LNCaP clone FGC (cell line): Measurements from ENCODE around the gene KLHL22.

ENCODE experiments used
- DNase-seq: peaks from one replicate; pipeline ENCODE4 v3.0.0-alpha.2; 2011; ENCODE audit warnings: low read depth
- H3K4me3 ChIP-seq: 2 replicates; pipeline ENCODE4 v1.5.1; 2011; ENCODE audit warnings: mild to moderate bottlenecking, low read depth, low read length, control low read depth
- TF ChIP-seq, protein P1 (sequence below): IDR thresholded peaks from 2 replicates; pipeline ENCODE4 v1.5.1; 2012; ENCODE audit warnings: mild to moderate bottlenecking; ENCODE audit not compliant: control insufficient read depth, insufficient read depth; ENCODE audit errors: extremely low read depth

KLHL22 gene

DNA sequence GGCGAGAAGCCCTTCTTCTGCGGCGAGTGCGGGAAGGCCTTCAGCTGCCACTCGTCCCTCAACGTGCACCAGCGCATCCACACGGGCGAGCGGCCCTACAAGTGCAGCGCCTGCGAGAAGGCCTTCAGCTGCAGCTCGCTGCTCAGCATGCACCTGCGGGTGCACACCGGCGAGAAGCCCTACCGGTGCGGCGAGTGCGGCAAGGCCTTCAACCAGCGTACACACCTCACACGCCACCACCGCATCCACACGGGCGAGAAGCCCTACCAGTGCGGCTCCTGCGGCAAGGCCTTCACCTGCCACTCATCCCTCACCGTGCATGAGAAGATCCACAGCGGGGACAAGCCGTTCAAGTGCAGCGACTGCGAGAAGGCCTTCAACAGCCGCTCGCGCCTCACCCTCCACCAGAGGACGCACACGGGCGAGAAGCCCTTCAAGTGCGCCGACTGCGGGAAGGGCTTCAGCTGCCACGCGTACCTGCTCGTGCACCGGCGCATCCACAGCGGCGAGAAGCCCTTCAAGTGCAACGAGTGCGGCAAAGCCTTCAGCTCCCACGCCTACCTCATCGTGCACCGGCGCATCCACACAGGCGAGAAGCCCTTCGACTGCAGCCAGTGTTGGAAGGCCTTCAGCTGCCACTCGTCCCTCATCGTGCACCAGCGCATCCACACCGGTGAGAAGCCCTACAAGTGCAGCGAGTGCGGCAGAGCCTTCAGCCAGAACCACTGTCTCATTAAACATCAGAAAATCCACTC lies 89.5 kb downstream of the KLHL22 start:
- H3K4me3 ChIP-seq, result no peak overlapping the region
- no peak for DNase-seq
- TF ChIP-seq, protein P1, sequence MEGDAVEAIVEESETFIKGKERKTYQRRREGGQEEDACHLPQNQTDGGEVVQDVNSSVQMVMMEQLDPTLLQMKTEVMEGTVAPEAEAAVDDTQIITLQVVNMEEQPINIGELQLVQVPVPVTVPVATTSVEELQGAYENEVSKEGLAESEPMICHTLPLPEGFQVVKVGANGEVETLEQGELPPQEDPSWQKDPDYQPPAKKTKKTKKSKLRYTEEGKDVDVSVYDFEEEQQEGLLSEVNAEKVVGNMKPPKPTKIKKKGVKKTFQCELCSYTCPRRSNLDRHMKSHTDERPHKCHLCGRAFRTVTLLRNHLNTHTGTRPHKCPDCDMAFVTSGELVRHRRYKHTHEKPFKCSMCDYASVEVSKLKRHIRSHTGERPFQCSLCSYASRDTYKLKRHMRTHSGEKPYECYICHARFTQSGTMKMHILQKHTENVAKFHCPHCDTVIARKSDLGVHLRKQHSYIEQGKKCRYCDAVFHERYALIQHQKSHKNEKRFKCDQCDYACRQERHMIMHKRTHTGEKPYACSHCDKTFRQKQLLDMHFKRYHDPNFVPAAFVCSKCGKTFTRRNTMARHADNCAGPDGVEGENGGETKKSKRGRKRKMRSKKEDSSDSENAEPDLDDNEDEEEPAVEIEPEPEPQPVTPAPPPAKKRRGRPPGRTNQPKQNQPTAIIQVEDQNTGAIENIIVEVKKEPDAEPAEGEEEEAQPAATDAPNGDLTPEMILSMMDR, result no peak

DNA sequence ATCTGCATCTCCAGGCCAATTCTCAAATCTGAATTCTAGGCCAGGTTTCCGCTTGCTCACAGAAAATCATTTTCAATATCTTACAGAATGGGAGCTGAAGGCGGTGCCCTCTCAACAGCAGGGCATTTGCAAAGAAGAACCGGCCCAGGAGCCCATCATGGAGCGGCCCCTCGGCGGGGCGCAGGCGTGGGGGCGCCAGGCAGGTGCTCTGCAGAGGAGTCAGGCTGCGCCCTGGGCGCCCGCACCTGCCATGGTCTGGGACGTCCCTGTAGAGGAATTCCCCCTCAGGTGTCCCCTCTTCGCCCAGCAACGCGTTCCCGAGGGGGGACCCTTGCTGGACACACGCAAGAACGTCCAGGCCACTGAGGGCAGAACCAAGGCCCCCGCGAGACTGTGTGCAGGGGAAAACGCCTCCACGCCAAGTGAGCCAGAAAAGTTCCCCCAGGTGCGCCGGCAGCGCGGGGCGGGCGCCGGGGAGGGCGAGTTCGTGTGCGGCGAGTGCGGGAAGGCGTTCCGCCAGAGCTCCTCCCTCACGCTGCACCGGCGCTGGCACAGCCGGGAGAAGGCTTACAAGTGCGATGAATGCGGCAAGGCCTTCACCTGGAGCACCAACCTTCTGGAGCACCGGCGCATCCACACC lies 90.2 kb downstream of the KLHL22 start:
- H3K4me3 ChIP-seq, result no peak overlapping the region
- DNase-seq, result no peak
- TF ChIP-seq, protein P1, result no peak

DNA sequence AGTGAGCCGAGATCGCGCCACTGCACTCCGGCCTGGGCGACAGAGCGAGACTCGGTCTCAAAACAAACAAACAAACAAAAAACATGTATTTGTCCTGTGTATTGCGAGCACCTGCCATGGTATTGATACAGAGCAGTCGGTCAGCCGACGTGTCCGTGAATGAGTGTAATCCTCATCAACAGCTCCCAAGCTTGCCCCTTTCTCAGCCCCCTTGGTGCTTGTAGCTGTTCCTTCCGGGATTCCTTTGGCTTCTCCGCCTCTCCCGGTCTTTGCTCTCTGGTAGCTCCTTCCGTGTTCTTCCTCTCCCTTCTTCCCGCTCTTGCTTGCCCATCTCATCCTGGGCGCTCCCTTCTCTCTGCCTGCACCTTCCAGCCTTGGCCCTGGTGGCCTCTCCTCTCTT lies 90.7 kb downstream of the KLHL22 start:
- no peak overlapping the region for H3K4me3 ChIP-seq
- TF ChIP-seq, protein P1, result no peak
- no peak for DNase-seq

DNA sequence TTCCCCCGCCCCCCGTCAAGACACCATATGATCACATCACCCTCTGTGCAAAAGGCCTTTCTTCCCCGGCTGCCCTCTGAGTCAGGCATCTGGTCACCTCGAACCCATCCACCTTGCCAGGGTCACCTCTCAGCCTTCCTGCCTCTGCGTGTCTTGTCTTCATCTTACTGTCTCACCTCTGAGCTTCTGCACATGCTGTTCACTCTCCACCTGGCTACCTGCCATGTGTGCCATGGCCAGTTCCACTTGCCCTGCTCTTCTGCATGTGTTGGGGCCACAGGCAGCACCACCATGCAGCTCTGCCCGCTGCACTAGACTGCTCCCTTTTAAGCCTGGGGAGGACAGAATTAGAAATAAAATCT lies 91.8 kb downstream of the KLHL22 start:
- no peak for DNase-seq
- TF ChIP-seq, protein P1, result no peak

DNA sequence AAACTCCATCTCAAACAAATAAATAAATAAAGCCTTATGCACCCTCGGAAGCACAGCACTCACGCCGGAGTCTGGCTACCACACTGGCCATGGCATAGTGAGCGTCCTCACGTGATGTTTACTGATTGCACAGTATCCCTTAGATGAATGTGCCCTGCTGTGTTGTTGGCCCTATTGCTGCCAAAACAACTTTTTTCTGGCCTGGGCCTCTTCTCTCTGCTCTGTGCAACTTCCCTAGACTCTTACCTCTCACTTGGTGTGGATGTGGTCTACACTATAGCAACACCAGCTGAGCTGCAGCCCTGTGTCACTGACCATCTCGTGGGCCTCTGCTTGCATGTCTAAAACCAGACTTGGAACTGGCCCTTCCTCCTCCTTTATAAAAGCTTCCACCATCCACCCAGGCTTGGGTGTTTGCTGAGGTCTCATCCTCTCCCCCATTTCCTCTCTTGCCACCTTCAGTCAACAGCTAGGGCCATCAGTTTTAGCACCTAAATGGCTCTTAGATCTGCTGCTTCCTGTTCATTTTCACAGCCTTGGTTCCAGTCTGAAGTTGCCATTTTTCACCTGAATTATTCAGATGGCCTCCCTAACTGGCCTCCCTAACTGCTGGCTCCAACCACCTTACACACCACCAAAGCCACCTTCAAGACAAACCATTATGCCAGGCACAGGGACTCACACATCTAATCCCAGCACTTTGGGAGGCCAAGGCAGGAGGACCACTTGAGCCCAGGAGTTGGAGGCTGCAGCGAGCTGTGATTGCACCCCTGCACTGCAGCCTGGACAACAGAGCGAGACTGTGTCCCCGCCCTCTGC lies 92.4 kb downstream of the KLHL22 start:
- TF ChIP-seq, protein P1, result no peak
- H3K4me3 ChIP-seq, result no peak overlapping the region
- no peak for DNase-seq

More for the DNA sequence above, 91.8 kb downstream of the KLHL22 start:
- H3K4me3 ChIP-seq, result no peak overlapping the region

DNA sequence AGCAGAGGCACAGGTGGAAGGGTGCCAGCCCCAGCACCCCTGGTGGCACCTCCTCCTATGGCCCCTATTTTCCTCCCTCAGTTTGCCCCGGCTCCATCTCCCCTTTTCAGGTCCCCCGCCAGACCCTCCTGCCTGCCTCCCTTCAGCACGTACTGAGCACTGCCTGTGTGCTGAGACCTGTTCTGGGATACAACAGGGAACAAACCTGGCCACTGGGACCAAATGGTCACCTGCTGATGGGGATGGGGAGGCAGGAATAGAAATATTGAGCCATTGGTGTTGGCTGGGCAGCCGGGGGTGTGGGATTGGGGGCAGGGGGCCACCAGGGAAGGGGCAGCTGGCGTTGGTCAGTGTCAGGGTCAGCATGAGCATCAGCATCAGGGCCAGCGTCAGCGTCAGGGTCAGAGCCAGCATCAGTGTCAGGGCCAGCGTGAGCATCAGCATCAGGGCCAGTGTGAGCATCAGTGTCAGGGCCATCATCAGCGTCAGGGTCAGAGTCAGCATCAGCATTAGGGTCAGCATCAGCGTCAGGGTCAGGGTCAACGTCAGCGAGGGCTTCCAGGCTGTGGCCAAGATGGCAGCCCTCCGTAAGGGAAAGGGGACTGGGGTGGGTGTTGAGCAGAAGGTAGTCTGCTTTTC lies 94.1 kb downstream of the KLHL22 start:
- DNase-seq, result no peak
- TF ChIP-seq, protein P1, result no peak
- H3K4me3 ChIP-seq, result no peak overlapping the region
